NCI-H69 (cell line): Measurements from ENCODE around the gene SOX15.

Source experiments
- DNase-seq: peaks from one replicate; lab custom pipeline; 2025; lab: John Stamatoyannopoulos, UW

Gene SOX15

DNA sequence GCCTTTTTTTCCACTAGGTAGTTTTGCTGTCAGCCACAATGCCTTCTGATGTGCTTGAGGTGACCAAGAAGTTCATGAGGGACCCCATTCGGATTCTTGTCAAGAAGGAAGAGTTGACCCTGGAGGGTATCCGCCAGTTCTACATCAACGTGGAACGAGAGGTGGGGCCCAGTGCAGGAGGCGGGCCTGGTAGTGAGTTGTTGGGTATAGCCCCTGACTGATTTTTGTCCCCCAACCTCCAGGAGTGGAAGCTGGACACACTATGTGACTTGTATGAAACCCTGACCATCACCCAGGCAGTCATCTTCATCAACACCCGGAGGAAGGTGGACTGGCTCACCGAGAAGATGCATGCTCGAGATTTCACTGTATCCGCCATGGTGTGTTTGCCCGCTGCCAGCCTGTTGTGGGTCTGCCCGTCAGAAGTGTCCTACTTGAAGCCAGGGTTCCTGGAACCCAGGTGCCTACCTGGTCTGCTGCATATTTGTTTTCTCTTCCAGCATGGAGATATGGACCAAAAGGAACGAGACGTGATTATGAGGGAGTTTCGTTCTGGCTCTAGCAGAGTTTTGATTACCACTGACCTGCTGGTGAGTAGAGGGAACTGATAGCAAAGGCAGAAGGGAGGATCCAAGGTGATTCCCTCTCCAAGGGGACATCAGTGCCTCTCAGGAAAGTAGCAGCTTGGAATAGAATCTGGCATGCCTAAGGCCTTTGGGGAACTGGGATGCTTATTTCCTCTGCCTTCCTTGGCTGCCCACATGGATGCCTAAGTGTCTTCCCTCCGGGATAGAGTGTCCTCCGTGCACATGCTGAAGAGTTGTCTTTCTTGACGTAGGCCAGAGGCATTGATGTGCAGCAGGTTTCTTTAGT is 12.3 kb downstream of the SOX15 start:
- DNase-seq: no peak

DNA sequence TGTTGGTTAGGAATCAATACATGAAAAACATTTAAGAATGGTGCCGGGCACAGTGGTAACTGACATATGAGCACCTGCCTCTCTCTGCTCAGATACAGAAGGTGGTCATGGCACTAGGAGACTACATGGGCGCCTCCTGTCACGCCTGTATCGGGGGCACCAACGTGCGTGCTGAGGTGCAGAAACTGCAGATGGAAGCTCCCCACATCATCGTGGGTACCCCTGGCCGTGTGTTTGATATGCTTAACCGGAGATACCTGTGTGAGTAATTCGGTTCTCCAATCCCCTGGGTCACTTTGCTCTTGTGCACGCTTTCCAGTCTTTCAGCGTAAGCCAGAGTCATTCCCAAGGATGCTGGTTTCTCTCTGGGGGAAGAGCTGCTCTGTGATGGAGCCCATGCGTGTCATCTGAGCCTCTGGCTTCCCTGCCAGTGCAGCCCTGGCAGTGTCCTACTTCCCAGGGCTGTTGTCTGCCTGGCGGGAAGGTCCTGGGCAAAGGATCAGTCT is 13.4 kb downstream of the SOX15 start:
- DNase-seq: no peak

DNA sequence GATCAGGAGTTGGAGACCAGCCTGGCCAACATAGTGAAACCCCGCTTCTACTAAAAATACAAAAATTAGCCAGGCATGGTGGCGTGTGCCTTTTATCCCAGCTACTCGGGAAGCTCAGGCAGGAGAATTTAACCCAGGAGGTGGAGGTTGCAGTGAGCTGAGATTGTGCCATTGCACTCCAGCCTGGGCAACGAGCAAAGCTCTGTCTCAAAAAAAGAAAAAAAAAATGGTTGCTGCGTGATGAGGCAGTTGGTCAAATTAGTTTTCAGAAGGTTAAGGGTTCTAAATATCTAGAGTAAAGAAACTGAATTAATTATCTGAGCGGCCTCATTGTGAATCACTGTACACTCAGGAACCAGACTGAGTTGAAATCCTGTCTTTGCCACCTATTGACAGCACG is 13.9 kb downstream of the SOX15 start:
- DNase-seq: no peak

DNA sequence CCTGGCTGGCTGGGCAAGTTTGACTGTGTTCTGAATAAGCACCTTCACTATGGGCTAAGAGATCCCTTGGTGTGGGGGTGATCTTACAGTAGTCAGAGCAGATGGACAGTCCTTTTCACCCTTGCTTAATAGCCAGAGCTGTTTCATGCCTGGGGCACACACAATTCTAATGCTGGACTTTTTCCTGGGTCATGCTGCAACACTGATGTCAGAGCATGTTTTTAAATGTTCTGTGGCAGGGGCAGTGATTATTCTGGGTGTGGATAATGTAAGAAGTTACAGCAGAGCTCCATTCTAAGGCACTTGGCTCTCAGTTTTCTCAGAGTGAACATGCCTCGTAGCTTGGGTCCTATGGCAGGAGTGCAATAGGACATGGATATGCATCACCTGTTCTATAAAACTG is 14.4 kb downstream of the SOX15 start:
- DNase-seq: no peak

DNA sequence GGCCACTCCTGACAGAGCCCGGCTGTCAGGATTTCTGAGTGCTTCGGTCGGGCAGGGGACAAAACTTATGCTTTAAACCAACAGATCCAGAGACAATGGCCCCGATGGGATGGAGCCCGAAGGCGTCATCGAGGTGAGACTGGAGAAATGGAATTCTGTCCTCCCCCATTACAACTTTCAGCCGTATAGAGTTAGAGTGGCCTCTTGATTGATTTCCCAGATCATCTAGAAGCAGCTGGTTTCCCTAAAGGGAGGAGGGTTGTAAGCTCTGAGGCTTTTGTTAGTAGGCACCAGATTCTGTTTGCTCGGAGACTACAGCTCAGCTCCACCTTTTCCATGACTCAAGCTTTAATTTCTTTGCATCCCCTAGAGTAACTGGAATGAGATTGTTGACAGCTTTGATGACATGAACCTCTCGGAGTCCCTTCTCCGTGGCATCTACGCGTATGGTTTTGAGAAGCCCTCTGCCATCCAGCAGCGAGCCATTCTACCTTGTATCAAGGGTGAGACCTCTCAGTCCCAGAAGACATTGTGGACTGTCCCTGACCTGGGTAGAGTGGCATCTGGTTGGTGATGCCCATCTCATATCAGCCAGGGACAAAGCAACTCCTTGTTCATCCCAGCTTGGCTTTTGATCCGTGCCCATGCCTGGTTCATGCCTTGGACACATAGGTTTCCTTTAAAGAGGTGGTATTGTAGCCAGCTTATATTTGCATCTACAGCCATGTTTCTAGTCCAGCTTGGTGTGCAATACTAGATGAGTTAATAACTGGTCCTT is 15.5 kb downstream of the SOX15 start:
- no peak for DNase-seq

DNA sequence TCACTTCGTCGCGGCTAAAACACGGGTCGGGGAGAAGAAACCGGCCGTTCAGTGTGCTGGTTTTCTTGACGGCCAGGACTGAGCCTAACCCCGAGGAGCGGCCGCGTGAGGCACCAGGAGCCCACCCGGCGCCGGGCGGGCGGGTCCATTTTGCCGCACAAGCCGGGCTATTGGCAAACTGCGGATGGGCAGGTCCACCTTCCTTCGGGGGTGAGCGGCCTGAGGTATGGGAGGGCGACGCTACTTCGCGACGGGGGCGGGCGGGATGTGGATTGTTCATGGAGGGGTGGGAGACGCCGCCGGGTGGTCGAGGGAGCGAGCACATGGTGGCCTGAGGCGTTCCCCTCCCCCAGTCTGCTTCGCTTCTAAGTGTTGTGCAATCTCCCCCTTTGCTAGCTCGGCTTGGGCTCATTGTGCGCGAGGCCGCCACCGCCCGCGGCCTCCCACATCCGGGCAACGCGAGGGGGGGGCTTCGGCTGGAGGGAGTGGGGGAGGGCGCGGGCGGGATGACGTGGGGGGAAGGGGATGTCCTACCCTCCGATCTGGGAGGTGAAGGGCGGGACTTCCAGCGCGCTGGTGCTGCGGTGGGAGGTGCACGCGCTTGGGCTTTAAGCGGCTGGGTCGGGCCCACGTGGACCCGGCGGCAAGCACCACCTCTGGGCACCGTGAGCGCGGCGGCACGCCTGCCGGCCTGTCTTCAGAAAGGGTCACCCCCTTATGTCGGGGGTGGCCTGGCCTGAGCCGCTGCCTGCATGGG is 16.4 kb downstream of the SOX15 start:
- DNase-seq: peak; percentile 90

DNA sequence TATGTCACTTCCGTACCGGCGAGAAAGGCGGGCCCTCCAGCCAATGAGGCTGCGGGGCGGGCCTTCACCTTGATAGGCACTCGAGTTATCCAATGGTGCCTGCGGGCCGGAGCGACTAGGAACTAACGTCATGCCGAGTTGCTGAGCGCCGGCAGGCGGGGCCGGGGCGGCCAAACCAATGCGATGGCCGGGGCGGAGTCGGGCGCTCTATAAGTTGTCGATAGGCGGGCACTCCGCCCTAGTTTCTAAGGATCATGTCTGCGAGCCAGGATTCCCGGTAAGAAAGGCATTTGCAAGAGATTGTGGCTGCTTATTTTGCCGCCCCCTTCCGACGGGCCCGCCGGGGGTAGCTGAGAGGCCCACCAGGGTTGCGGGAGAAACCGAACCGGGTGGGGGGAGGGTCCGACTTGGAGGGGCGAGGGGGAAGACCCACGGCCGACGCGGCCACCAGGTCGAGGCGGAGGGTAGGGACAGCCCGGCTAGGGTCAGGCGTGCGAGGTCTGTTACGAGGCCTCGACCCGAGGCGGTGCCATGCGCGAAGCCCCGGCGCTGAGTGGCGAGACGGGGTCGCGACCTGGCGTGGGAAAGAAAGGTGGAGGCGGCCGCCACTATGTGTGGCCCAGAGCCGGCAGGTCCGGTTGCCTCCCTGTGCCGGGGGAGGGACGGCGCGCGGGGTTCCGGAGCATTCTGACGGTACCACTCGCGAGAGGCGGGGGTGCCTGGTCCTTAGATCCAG is 17.1 kb downstream of the SOX15 start:
- DNase-seq: peak; percentile 96

DNA sequence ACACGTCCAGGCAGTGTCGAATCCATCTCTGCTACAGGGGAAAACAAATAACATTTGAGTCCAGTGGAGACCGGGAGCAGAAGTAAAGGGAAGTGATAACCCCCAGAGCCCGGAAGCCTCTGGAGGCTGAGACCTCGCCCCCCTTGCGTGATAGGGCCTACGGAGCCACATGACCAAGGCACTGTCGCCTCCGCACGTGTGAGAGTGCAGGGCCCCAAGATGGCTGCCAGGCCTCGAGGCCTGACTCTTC is 17.6 kb downstream of the SOX15 start:
- no peak for DNase-seq

DNA sequence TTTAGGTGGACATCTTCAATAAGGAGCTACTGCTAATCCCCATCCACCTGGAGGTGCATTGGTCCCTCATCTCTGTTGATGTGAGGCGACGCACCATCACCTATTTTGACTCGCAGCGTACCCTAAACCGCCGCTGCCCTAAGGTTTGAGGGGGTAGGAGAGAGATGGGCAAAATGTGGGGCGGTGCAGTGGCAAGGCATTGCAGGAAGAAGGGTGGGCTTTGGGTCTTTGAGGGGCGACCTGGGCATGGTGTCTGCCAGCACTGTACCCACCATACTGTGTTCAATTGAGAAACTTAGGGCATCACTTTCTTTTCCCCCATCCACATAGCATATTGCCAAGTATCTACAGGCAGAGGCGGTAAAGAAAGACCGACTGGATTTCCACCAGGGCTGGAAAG is 19.5 kb downstream of the SOX15 start:
- no peak for DNase-seq

DNA sequence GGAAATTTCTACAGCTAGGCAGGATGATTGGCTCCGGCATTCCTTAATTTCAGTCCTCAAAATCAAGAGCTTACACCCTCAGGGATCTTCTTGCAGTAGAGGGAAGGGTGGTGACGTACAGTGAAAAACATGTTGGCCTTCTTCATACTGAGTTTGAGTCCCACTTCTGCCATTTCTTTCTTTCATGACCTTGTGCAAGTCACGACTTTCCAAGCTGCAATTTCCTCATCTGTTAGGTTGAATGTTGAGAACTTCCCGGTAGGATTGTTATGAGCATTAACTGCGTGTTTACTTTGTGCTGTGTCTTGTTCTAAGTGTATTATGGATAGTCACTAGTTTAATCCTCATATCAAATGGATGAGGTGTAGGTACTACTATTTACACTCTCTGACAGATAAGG is 20.3 kb downstream of the SOX15 start:
- no peak for DNase-seq

DNA sequence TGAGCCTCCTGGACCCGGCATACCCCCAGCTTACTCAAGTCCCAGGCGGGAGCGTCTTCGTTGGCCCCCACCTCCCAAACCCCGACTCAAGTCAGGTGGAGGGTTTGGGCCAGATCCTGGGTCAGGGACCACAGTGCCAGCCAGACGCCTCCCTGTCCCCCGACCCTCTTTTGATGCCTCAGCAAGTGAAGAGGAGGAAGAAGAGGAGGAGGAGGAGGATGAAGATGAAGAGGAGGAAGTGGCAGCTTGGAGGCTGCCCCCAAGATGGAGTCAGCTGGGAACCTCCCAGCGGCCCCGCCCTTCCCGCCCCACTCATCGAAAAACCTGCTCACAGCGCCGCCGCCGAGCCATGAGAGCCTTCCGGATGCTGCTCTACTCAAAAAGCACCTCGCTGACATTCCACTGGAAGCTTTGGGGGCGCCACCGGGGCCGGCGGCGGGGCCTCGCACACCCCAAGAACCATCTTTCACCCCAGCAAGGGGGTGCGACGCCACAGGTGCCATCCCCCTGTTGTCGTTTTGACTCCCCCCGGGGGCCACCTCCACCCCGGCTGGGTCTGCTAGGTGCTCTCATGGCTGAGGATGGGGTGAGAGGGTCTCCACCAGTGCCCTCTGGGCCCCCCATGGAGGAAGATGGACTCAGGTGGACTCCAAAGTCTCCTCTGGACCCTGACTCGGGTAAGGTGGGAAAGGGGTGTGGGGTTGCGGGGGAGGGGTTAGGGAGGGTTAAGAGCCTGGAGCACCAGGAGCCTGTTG is 26.6 kb downstream of the SOX15 start:
- no peak for DNase-seq

DNA sequence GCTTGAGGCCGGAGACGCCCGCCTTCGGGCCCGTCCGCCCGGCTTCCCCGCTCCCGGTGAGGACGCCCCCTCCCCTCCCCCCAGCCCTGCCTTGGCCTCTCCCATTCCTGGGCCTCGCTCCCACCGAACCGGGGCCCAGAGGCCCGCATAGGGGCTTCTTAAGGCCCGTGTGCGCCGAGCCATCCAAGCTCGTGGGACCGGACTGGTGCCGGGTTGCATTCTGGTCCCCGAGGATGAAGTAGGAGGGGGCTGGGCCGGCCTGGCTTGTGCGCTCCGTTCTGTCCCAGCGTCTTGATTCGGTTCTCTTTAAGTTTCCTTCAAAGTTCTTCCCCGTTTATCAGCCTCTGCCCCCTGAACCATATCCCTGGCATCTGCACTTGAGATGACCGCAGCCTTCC is 27.7 kb downstream of the SOX15 start:
- no peak for DNase-seq

DNA sequence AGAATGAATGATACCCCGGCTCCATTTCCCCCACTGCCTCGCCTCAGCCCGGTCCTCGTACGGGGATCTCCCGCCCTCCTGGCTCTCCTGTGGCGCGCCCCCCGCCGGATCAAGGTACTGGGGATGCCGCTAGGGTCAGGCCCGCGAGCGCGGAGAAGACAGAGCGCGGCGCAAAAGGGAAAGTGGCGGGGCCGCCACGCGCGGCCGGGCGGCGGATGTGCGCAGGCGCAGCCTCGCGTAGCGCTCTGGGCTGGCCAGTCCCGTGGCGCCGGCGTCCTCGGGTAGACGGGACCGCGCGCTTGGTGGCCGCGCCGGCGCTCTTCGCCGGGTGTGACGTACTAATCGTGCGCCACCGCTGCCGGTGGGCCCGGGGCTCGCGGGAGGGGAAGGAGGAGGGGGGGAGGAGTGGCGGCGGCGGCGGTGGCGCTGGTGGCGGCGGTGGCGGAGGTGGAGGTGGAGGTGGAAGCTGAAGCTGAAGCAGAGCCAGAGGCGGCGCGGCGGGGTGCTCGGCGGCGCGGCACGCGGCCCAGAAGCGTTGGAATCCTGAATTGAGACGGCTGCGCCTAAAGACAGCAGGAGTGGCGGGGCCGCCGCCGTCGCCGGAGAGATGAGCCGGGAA is 28.2 kb downstream of the SOX15 start, which contains the start of gene SENP3:
TSS of gene SENP3 (plus strand) at position 331 of the 619 bp plus-strand sequence. CDS start 1,158 bp downstream, outside the sequence.
- peak; percentile 91 for DNase-seq

DNA sequence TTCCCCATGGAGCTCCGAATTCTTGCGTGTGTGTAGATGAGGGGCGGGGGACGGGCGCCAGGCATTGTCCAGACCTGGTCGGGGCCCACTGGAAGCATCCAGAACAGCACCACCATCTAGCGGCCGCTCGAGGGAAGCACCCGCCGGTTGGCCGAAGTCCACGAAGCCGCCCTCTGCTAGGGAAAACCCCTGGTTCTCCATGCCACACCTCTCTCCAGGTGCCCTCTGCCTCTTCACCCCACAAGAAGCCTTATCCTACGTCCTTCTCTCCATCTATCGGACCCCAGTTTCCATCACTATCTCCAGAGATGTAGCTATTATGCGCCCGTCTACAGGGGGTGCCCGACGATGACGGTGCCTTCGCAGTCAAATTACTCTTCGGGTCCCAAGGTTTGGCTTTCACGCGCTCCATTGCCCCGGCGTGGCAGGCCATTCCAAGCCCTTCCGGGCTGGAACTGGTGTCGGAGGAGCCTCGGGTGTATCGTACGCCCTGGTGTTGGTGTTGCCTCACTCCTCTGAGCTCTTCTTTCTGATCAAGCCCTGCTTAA is 28.8 kb downstream of the SOX15 start:
- peak; percentile 88 for DNase-seq

DNA sequence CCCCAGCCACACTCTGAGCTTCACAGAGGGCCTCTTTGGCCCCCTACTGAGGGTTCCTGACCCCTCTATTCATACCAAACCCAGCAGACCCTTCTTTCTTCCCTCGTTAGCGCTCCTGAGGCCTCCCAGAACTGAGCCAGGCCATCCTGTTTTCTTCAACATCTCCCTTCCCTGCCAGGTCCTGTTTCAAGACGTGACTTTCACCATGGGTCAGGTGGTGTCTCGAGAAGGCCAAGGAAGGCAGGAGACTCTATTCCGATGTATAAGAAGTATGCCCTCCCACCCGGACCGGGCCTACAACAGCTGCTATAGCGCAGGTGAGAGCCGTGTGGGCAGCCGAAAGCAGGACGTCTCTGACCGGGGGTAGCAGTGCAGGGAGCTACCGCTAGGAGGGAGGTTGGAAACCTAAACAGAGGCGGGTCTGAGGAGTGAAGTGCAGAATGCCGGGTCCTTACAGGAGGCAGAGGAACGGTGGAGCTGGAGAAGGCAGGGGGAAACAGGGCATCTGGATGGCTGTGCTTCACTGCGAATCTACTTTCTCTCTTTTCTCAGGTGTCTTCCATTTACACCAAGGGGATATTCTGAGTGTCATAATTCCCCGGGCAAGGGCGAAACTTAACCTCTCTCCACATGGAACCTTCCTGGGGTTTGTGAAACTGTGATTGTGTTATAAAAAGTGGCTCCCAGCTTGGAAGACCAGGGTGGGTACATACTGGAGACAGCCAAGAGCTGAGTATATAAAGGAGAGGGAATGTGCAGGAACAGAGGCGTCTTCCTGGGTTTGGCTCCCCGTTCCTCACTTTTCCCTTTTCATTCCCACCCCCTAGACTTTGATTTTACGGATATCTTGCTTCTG is 29.5 kb downstream of the SOX15 start:
- peak; percentile 76 for DNase-seq

DNA sequence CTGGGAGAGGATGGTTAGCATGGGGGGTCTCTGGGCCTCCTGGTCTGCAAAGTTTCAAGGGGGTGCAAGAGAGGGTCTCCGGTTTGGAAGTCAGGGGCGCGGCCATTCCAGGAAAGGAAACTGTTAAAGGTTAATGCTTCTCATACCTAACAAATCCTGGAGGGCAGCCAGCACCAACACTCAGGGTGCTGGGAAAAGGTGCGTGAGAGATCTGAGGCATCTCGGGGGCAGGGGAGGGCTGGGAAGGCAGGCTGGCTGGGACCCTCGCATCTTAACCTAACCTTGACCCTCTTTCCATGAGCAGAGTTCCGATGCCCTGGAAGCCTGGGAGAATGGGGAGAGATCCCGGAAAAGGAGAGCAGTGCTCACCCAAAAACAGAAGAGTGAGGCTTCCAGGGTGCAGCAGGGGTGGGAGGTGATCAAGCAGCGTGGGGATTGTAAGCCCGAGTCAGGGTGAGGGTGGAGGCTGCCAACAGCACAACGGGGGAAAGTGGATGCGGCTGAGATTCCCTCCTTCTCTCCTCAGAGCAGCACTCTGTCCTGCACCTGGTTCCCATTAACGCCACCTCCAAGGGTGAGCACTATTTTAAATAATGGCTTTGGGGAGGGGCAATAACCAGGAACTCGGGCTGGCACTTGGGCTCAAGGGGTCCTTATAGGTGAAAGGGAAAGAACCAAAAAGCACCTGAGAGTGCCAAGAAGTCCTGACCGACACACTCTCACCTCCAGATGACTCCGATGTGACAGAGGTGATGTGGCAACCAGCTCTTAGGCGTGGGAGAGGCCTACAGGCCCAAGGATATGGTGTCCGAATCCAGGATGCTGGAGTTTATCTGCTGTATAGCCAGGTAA is 30.3 kb downstream of the SOX15 start:
- DNase-seq: peak; percentile 35

DNA sequence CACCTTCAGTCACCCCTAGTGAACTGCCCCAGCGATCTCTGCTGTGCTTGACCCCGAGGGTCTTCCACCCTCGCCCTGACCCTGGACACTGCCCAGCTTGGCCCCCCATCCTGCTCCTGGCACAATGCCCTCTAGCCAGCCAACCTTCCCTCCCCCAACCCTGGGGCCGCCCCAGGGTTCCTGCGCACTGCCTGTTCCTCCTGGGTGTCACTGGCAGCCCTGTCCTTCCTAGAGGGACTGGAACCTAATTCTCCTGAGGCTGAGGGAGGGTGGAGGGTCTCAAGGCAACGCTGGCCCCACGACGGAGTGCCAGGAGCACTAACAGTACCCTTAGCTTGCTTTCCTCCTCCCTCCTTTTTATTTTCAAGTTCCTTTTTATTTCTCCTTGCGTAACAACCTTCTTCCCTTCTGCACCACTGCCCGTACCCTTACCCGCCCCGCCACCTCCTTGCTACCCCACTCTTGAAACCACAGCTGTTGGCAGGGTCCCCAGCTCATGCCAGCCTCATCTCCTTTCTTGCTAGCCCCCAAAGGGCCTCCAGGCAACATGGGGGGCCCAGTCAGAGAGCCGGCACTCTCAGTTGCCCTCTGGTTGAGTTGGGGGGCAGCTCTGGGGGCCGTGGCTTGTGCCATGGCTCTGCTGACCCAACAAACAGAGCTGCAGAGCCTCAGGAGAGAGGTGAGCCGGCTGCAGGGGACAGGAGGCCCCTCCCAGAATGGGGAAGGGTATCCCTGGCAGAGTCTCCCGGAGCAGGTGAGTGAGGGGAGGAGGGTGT is 31.2 kb downstream of the SOX15 start, which contains the start of gene TNFSF13:
TSS of gene TNFSF13 (plus strand) at position 207 of the 776 bp plus-strand sequence. CDS start at position 497, 290 bp downstream.
- peak; percentile 26 for DNase-seq
